HTERT RPE-1 (cell line): Measurements from ENCODE around the gene RHBDL3.

Experiments used
- in situ Hi-C: fragments of 300-500 bp; cut with MboI; formaldehyde crosslinking; loops from 4 replicates; pipeline ENCODE4 v1.14.3; 2020; ENCODE audit warnings: low sequenced_read_pairs

RHBDL3 gene

DNA sequence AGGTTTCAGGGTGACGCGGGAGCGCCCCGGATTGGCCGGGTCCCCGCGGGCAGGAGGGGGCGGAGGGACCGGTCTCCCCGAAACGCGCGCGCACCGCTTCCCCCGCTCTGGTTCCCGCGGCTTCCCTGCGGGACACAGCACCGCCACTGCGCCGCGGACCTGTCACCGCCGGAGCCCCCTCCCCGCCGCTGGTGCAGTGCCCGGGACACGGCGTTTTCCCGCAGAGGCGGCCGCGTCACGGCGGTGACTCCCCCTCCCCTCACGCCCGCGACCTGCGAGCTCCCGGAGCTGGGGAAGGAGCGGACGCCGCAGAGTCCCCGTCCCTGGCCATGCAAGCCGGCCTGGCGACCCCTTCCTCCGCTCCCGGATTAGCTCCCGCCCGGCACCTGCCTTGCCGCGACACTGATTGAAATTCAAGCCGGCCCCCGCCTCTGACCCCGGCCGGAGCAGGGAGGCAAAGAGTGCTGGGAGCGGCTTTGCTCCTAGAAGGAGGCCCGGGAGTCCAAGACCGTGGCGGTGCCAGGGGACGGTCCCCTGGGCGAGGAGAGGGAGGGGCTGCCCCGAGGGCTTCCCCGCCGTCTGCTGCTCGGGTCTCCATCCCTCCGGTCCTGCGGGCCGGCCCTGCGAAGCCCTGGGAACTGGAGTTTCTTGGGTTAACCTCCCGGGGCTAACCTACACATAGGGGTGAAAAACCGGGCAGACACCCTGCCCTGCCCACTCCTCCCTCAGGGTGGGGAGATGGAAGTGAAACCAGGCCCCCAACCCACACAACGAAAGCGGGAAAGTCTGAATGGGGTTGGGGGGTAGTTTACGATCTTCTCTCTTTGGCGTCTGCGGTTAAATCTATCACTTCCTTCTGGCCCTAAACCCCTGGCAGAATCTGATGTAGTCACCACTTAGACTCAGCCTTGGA lies 1.0 kb downstream of the RHBDL3 start:
- in situ Hi-C loops, result no loop called here

DNA sequence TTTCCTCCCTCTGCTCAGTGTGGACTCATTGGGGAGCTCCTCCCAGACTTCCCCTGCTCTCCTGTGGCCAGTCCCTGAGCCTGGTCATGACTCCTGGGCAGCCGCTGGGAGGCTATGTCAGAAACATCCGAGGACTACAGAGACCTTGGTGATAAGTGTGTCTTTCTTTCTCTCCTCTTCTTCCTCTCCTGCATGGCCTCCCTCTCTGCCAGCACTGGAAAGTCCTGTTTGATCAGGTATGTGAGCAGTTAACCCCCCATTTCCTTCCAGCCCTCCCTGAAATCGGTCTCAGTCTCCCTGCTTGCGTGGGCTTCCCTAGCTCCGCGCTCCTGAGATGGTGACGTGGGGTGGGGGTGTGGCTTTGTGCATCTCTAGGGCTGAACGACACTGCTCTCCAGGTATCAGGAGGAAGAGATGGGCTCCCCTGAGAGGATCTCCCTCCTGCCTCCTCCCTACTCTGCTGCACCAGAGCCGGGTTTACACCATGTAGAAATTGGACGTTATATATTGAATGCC lies 2.1 kb downstream of the RHBDL3 start:
- in situ Hi-C loops, result no loop called here

DNA sequence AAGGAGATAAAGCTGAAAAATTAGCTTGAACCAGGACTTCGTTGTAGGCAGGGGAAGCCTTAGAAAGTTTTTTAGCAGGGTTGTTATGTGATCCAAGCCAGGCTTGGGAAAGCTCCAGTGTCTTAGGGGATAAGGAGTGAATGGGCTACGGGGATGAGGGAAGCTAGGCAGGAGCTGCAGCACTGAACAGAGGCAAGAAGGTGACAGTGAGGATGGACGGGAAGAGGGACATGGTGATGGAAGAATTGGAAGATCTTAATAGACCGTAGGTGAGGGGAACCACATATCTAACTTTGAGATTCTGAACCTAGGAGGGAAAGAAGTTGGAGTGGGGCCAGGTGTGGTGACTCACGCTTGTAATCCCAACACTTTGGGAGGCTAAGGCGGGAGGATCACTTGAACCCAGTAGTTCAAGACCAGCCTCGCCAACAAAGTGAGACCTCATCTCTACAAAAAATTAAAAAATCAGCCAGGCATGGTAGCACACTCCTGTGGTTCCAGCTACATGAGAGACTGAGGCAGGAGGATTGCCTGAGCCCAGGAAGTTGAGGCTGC lies 3.2 kb downstream of the RHBDL3 start:
- in situ Hi-C loops, result no loop called here

DNA sequence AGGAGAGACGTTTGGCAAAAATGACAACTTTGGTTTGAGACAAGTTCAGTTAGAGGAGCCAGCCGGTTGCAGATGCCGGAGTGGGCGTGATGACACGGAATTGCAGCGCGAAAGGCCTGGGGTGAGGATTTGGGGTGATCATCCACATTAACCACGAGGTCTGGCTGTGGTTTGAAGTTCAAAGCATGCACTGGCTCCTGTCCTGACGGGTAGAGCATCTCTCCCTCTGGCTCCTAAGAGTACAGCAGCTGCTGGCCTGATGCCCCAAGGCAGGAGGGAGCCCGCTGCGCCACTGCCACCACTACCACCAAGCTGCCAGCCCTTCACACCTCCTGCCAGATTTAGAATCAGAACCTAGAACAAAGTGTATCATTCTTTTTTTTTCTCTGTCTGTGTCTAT lies 3.7 kb downstream of the RHBDL3 start:
- in situ Hi-C loops, result no loop called here

DNA sequence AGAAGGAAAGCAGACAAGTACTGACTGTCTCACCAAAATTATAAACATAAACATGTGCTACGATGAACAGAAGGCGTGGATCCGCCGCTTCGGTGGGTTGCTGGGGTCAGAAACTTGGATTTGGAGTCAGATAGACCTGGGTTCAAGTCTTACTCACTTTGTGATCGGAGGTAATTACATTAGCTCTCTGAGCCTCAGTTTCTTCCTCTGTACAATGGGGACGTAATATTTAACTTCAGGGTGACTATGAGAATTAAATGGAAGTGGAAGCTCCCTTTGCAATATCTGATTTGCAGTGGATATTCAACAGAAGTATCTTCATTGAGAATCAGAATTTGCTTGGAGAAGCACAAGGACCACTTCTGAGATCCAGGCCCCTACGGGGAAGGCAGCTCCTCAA lies 6.2 kb downstream of the RHBDL3 start:
- in situ Hi-C loops, result no loop called here

DNA sequence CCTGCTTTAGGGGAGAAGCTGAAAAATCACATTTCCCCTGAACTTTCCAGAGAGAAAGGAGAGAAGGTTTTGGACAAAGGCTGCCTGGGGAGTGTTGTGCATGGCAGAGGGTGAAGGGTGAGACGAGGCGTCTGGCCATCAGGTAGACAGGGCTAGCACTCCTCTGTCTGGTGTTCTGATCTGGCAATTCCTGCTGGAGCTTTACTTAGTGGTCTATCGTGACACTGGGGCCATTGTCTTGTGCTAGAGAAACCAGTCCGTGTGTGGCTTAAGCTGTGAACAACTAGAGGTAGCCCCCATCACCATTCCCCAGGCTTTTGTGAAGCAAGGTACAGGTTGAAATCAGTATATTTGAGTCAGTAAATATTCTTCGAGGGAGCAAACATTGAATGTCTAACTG lies 8.5 kb downstream of the RHBDL3 start:
- in situ Hi-C loops, result no loop called here

DNA sequence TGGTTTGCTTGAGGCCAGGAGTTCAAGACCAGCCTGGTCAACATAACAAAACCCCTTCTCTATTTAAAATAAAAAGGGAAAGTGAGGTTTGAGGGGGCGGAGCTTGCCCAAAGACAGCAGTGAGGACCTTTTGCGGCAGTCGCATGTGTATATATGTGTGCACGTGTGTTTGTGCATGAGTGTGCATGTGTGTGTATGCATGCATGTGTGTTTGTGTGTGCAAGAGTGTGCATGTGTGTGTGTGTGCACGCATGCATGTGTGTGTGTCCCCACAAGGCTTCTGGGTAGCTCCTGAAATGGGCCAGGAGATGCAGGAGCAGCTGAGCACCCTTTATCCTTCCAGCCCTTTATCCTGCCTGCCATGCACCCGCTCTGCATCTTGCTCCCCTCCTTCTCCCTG lies 9.0 kb downstream of the RHBDL3 start:
- in situ Hi-C loops, result no loop called here

DNA sequence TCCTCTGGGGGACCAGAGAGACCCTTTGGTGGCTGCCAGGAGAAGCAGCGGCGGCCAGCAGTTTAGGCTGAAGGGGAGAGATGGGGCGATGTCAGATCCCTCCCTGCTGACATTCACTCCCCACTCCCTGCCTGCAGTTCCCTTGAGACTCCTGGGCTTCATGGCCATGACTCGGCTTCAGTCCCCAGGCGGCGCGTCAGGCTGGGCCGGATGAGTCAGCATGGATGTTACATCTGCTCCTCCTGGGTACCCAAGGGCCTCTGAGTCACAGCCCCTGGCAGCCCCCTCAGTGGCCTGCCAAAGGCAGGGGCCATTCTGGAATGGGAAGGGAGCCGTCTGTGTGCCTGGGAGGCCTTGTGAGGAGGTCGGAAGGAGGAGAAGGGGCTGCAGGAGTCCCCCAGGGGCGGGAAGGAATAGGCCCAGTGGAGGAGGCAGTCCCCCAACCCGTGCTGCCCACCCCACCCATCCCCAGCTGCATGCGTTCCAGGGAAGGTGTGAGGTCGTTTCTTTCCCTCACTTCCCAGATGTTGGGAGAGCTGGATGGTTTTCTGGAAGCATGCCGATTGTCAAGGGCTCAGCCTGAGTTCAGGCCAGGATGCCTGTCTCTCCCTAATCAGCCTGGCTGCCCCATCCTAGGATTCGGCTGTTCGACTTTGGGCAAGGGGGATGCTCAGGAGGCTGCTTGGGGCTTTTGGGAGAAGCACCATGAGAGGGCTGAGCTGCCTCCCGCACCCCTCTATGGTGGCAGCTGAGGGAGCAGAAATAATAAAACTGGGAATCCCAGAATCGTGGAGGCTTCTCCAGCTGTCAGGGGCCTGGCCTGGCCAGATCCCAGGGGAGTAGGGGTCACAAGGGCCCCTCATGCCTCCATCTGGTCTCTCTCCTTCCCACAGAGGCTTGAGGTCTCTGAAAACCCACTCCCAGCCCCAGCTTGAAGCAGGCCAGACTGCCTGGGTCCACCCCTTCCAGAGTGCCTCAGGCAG lies 9.7 kb downstream of the RHBDL3 start:
- in situ Hi-C loops, result no loop called here

DNA sequence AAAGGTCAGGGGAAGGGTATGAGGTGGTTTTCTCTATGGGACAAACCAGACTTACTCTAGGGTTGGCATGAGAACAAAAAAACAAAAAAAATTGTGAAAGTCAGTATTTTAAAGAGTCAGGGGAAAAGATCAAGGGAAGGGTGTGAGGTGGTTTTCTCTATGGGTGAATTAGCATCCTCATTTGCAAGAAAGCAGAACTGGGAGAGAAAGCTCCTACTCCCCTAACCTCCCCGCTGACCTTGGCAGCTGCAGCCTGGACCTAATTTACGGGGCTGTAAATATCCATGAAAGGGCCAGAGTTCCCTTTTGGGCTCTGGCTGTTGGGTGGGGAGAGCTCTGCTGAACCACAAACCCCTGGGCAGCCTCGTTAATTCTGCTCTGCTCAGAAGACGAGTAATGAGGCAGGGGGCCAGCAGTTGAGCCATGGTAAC lies 10.6 kb downstream of the RHBDL3 start:
- in situ Hi-C loops, result no loop called here

DNA sequence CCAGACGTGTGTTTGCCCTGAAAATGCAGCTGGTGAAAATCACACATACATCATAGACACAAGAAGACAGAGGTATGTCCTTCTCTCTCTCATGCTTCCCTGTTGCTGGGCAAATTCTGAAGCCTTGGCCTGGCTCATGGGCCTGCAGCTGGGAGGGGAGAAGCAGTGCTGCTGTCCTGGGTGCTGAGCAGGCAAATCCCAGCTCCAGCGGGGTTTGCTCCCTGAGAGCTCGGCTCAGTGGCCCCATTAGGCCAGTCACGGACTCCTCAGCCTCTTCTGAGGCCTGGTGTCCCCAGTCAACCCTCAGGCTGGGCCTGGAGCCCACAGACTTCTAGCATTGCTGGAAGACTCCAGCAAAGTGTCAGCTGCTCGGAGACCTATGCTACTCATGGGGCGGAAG lies 11.7 kb downstream of the RHBDL3 start:
- in situ Hi-C loops, result no loop called here

DNA sequence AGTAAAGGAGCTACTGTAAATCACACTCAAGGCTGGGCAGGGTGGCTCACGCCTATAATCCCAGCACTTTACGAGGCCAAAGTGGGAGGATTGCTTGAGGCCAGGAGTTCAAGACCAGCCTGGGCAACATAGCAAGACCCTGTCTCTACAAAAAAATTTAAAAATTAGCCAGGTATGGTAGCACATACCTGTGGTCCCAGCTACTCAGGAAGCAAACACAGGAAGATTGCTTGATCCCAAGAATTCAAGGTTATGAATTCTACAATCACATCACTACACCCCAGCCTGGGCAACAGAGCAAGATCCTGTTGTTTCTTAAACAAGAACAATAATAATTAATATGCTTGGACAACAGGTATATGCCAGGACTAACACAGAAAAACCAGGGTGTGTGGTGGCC lies 13.2 kb downstream of the RHBDL3 start:
- in situ Hi-C loops, result no loop called here

DNA sequence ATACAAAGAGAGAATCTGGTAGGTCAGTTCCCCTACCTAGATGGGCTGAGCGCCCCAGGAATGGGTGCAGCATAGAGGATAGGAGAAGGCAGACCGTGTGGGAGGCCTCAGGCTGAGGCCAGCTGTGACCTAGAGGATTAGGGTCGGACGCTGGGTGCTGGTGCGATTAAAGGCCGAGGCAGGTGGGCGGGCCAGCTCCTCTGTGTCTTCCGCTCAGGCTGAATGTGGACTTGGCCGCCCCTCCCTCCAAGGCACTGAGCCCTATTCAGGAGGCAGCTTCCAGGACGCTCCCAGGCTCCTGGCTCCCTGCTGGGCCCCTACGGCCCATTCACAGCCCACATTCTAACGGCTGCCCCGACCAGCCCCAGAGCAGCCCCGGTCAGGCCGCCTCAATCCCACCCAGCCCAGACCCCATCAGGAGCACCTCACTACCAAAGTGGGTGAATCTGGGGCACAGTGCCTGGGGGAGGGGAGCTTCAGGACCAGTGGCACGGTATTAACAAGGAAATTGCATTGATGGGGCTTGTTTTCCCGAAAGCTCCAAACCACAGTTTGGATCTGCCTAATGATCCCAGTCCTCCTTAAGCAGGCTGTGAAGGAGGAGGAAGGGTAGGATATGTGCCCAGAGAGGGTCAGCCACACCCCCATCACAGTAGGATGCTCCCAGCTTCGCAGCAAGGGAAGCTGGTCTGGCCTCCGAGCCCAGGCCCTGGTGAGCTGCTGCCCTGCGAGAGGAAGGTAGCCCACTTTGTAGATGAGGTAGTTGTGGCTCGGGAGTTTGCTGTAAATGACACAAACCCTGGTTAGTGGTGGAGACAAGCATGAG lies 14.5 kb downstream of the RHBDL3 start:
- in situ Hi-C loops, result no loop called here

DNA sequence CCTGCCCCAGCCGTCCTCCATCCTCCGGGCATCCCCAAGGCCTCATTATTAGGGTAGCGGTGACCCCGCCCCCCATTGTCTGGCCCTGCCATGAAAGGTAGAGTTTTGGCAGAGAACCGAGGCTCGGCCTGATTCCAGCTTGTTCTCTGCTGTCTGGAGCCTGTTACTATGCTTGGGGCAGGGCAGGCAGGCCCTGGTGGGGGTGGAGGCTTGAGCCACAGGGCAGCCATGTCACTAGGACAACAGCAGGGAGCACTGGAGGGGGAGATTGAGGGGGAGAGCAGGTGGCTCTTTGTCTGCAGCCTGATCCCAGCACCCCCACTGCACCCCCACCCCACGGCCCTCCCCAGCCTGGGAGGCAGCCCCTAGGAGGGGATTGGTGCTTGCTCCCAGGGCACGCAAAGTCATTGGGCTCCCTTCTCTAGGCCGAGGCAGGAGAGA lies 15.4 kb downstream of the RHBDL3 start:
- in situ Hi-C loops, result no loop called here

DNA sequence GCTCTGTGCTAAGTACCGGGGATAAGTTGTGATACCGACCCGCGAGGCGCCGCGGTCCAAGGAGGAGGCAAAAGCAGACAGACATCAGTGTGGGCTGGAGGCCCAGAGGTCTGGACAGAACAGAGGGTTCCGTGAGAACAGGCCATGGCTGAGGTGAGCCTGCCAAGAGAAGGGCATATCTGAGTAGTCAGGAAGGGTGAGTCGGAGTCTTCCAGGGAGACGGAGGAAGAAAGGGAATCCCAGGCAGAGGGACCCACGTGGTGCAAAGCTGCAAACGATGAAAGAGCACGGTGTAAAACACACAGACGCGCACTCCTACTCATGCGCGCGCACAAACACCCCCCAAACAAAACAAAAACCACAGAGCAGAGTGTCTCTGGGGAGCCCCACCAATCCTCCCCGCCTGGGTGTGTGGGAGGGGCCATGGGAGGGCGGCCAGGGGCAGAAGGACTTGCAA lies 18.1 kb downstream of the RHBDL3 start:
- in situ Hi-C loops, result no loop called here

DNA sequence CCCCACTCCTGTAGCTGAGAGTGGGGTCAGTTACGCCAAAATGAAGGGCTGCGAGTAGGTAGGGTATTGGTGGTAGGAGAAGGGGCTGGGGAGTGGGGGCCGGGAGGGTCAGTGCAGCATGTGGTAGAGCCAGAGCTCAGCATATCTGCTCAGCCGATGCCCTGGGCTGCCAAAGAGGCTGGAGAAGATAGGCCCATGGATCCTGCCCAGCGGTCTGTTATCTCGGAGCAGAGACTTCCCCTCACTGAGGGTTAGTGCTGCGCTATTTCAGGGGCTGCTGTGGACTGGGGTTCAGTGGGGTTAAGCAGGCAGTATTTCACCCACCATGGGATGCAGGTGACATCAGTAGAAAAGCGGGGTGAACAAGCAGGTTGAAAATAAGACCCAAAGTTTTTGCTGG lies 19.7 kb downstream of the RHBDL3 start:
- in situ Hi-C loops, result no loop called here

DNA sequence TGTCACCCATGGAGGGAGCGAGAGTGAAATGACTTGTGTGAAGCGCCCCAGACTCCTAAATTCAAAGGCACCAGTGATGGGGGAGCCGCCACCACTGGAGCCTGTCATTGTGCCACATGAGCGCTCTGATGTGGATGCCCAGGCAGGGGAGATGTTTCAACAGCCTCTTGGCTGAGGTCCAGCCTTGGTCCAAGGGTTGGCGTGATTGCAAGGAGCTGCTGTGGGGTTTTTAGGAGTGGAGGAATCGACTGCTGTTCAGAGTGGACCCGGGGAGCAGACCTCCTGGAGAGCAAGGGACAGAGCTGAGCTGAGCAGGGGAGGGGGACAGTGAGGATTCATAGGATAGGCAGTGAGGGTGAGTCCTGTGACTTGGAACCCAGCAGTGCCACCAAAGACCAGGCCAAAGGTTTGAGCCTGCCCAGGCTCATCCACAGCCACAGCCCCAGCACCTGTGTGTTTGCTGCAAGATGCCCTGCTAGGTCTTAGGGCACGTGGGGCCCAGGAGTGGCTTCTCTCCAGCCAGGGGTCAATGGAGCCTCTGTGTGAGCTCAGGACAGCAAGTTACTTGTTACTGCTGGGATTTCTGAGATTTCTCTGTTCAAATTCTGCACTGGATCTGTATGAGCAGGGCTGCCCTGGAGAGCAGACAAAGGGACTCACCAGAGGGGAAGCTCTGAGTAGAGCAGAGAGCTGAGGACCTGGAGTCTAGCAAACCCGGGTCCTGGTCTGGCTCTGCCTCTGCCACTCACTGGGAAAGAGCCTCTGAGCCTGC lies 20.3 kb downstream of the RHBDL3 start:
- in situ Hi-C loops, result no loop called here

DNA sequence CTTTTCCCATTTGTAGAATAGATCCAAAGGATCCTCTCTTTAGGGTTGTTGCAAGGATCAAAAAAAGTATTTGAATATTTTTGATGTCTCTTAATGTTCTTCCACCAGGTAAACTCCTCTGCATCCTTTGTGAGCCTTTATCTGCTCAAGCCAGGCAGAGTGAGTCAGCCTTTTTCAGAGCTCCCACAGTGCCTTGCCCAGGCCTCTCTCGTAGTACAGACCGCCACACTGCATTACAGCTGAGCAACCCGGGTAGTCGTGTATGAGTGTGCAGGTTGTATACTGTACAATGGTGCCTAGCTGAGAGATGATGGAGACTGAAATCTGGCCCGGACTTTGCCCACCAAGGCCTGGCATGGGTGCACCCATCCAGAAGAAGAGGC lies 20.9 kb downstream of the RHBDL3 start:
- in situ Hi-C loops, result no loop called here

DNA sequence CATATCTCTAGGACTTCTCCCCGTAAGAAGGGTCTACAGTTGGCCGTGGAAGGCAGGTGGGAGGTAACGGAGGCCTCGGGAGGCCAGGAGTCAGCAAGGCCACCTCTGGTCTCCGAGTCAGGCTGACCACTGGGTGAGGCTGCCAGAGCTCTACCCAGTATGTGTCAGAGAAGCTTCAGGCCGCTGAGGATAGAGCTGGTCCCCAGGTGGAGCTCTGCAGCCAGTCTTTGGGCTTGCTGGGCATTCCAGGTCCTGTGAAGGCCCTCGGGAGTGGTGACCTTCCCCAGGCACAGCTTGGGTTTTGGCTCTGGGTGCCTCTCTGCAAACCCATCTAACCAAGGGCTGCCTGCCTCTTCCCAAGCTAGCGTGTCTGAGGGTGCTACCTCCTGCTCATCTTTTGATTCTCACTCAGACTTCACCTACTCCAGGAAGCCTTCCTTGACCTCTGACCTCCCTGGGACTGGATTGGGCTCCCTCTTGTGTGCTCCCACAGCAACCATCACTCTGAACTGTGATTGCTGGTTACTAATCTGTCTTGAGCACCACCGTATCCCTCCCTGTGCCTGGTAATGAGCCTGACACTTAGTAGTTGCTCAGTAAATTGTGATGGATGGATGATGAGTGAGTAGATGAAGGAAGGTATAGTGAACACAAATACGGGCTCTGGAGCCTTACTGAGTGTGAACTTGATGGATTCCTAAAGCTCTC lies 22.3 kb downstream of the RHBDL3 start:
- in situ Hi-C loops, result no loop called here

DNA sequence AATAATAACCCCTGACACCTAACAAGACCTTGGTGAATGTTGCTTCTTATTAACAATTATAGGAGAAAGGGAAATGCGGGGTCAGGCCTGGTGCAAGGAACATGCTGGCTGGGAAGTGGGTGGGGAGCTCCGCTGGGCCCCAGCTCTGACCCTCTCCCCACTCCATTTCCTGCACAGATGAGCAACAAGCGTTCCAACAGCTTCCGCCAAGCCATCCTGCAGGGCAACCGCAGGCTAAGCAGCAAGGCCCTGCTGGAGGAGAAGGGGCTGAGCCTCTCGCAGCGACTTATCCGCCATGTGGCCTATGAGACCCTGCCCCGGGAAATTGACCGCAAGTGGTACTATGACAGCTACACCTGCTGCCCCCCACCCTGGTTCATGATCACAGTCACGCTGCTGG lies 23.0 kb downstream of the RHBDL3 start:
- in situ Hi-C loops, result no loop called here
